OCI-LY1 (cell line): Measurements from ENCODE around the gene COL18A1.

Source experiments
- H2AFZ ChIP-seq: fragments of 200-600 bp; sonication (generic), shearing (Covaris generic); 2 replicates; pipeline ENCODE4 v1.6.0; 2014; ENCODE audit warnings: antibody characterized with exemption, mild to moderate bottlenecking, low read length
- H3F3A ChIP-seq: fragments of 200-600 bp; sonication (generic), shearing (Covaris generic); 2 replicates; pipeline ENCODE4 v1.6.0; 2014; ENCODE audit warnings: mild to moderate bottlenecking, antibody characterized with exemption, low read length, moderate library complexity; ENCODE audit not compliant: insufficient read depth
- H3K27ac ChIP-seq: fragments of 200-600 bp; sonication (generic); 2 replicates; pipeline ENCODE4 v1.5.1; 2014; ENCODE audit warnings: low read length, mixed run types, mild to moderate bottlenecking, low read depth; ENCODE audit not compliant: poor library complexity, severe bottlenecking
- H3K27me3 ChIP-seq: fragments of 200-600 bp; sonication (generic); 2 replicates; pipeline ENCODE4 v1.6.0; 2014; ENCODE audit warnings: antibody characterized with exemption, mild to moderate bottlenecking, low read length, moderate library complexity; ENCODE audit not compliant: insufficient read depth
- H3K36me3 ChIP-seq: fragments of 200-600 bp; sonication (generic); 2 replicates; pipeline ENCODE4 v1.6.1; 2014; ENCODE audit warnings: mild to moderate bottlenecking, antibody characterized with exemption, low read length, moderate library complexity, mixed read lengths; ENCODE audit not compliant: insufficient read depth
- H3K4me1 ChIP-seq: fragments of 200-600 bp; sonication (generic); 2 replicates; pipeline ENCODE4 v1.5.1; 2014; ENCODE audit warnings: mild to moderate bottlenecking, low read length, moderate library complexity; ENCODE audit not compliant: insufficient read depth, severe bottlenecking
- H3K4me2 ChIP-seq: fragments of 200-600 bp; sonication (generic), shearing (Covaris generic); 2 replicates; pipeline ENCODE4 v1.6.1; 2014; ENCODE audit warnings: low read length
- H3K4me3 ChIP-seq: fragments of 200-600 bp; sonication (generic); 2 replicates; pipeline ENCODE4 v1.5.1; 2014; ENCODE audit warnings: low read length, low read depth, mild to moderate bottlenecking, mixed read lengths; ENCODE audit not compliant: poor library complexity, severe bottlenecking
- H3K79me2 ChIP-seq: fragments of 200-600 bp; shearing (Covaris generic); 2 replicates; pipeline ENCODE4 v1.6.1; 2016; ENCODE audit warnings: mixed run types, low read length, mixed read lengths; ENCODE audit not compliant: insufficient read depth
- H3K9ac ChIP-seq: fragments of 200-600 bp; sonication (generic), shearing (Covaris generic); 2 replicates; pipeline ENCODE4 v1.6.1; 2014; ENCODE audit warnings: mild to moderate bottlenecking, low read length, mixed read lengths
- H3K9me2 ChIP-seq: fragments of 200-600 bp; sonication (generic), shearing (Covaris generic); 2 replicates; pipeline ENCODE4 v1.6.1; 2014; ENCODE audit warnings: low read depth, mild to moderate bottlenecking, low read length, mixed read lengths
- H3K9me3 ChIP-seq: fragments of 200-600 bp; shearing (Covaris generic); 2 replicates; pipeline ENCODE4 v1.6.1; 2014; ENCODE audit warnings: low read length, mixed read lengths
- H4K20me1 ChIP-seq: fragments of 200-600 bp; sonication (generic), shearing (Covaris generic); 2 replicates; pipeline ENCODE4 v1.6.0; 2016; ENCODE audit warnings: mild to moderate bottlenecking, low read length; ENCODE audit not compliant: insufficient read depth
- CTCF ChIP-seq: fragments of 200-600 bp; sonication (generic), shearing (Covaris generic); IDR thresholded peaks from 2 replicates; pipeline ENCODE4 v1.5.1; 2017; ENCODE audit warnings: mild to moderate bottlenecking, antibody characterized with exemption, low read length, moderate library complexity, mixed read lengths
- EZH2 ChIP-seq: fragments of 200-600 bp; sonication (generic), shearing (Covaris generic); IDR thresholded peaks from 2 replicates; pipeline ENCODE4 v1.8.0; 2017; ENCODE audit warnings: borderline replicate concordance, mixed run types, mild to moderate bottlenecking, antibody characterized with exemption, low read length, moderate library complexity, mixed read lengths

Gene COL18A1

GRCh38 chr21:45412491-45412890 lies 7.5 kb downstream of the COL18A1 start:
- Histone ChIP-seq H3K9me3 (no peaks in the 10 kb centered on the region), H3K9me2 (no peaks in the 10 kb centered on the region), H3F3A (no peaks in the 10 kb centered on the region), H3K36me3 (no peaks in the 10 kb centered on the region), H3K27me3 (0 out of 2 replicates have a peak, but pooled peaks cover 7% of the 10 kb centered on the region), H3K79me2 (no peaks in the 10 kb centered on the region), H3K27ac (no peak overlapping the region), H3K9ac (no peak overlapping the region), H3K4me3 (no peak overlapping the region), H4K20me1 (no peaks in the 10 kb centered on the region), H3K4me2 (no peak overlapping the region), H3K4me1 (no peaks in the 10 kb centered on the region), H2AFZ (no peak overlapping the region)
- no peak for TF ChIP-seq CTCF
- TF ChIP-seq EZH2 = no peak

- no peaks in the 10 kb centered on the region for H3K36me3 ChIP-seq
- no peak overlapping the region for H3K9ac ChIP-seq
- no peaks in the 10 kb centered on the region for H3K9me3 ChIP-seq
- H3K27me3 ChIP-seq = 0 out of 2 replicates have a peak, but pooled peaks cover 7% of the 10 kb centered on the region
- no peaks in the 10 kb centered on the region for H3K4me1 ChIP-seq
- no peak overlapping the region for H3K27ac ChIP-seq
- no peaks in the 10 kb centered on the region for H3F3A ChIP-seq
- no peak for TF ChIP-seq EZH2
- TF ChIP-seq CTCF = no peak
- H3K9me2 ChIP-seq = no peaks in the 10 kb centered on the region
- H3K79me2 ChIP-seq = no peaks in the 10 kb centered on the region
- no peak overlapping the region for H2AFZ ChIP-seq
- no peaks in the 10 kb centered on the region for H4K20me1 ChIP-seq
- H3K4me3 ChIP-seq = no peak overlapping the region
- no peak overlapping the region for H3K4me2 ChIP-seq
Observed at GRCh38 chr21:45412909-45413611, 8.1 kb downstream of the COL18A1 start.

GRCh38 chr21:45413922-45414321 lies 9.0 kb downstream of the COL18A1 start:
- H3F3A ChIP-seq = no peaks in the 10 kb centered on the region
- no peak overlapping the region for H3K4me2 ChIP-seq
- H4K20me1 ChIP-seq = no peaks in the 10 kb centered on the region
- no peak overlapping the region for H3K4me3 ChIP-seq
- TF ChIP-seq CTCF (no peak), EZH2 (no peak)
- no peak overlapping the region for H3K9ac ChIP-seq
- no peaks in the 10 kb centered on the region for H3K9me2 ChIP-seq
- no peaks in the 10 kb centered on the region for H3K4me1 ChIP-seq
- H2AFZ ChIP-seq = no peak overlapping the region
- 0 out of 2 replicates have a peak, but pooled peaks cover 7% of the 10 kb centered on the region for H3K27me3 ChIP-seq
- no peaks in the 10 kb centered on the region for H3K36me3 ChIP-seq
- no peak overlapping the region for H3K27ac ChIP-seq
- H3K9me3 ChIP-seq = no peaks in the 10 kb centered on the region
- no peaks in the 10 kb centered on the region for H3K79me2 ChIP-seq
